Liver (tissue), 9 donors: Measurements from ENCODE around the gene SEPTIN5. TPM values are rescaled to one million over a fixed set of nuclear protein-coding genes. Genes with fewer than 3 reads are reported as not detected.

Experiments
- DNase-seq: peaks from one replicate; pipeline ENCODE4 v3.0.0-alpha.2; 2017; ENCODE audit warnings: low spot score
- H3K27ac ChIP-seq, 2 donors: one replicate each; pipeline ENCODE4 v1.7.0; 2013; ENCODE audit warnings: inconsistent platforms in 2 of 2, low read length in 2 of 2, control low read depth in 1 of 2, low read depth in 1 of 2, mild to moderate bottlenecking in 1 of 2
- H3K27me3 ChIP-seq, 4 donors: one replicate each; pipeline versions ENCODE4 v1.6.1 to v1.7.0; 2013; ENCODE audit warnings: low read length in 3 of 4, inconsistent platforms in 1 of 4, mild to moderate bottlenecking in 1 of 4, moderate library complexity in 1 of 4; ENCODE audit not compliant: control insufficient read depth in 4 of 4, insufficient read depth in 4 of 4
- H3K36me3 ChIP-seq, 4 donors: one replicate each; pipeline versions ENCODE4 v1.6.1 to v1.7.0; 2013; ENCODE audit warnings: low read length in 3 of 4, mild to moderate bottlenecking in 3 of 4, low read depth in 1 of 4, moderate library complexity in 1 of 4; ENCODE audit not compliant: control insufficient read depth in 4 of 4, insufficient read depth in 3 of 4
- H3K4me1 ChIP-seq, 4 donors: one replicate each; pipeline versions ENCODE4 v1.6.1 to v1.7.0; 2013; ENCODE audit warnings: low read length in 3 of 4, mild to moderate bottlenecking in 3 of 4, moderate library complexity in 1 of 4; ENCODE audit not compliant: control insufficient read depth in 4 of 4, insufficient read depth in 4 of 4
- H3K4me3 ChIP-seq, 3 donors: one replicate each; pipeline versions ENCODE4 v1.6.1 to v1.7.0; 2013; ENCODE audit warnings: low read length in 3 of 3, control low read depth in 1 of 3, low read depth in 1 of 3, mild to moderate bottlenecking in 1 of 3
- H3K9ac ChIP-seq, 2 donors: one replicate each; pipeline ENCODE4 v1.7.0; 2013; ENCODE audit warnings: low read length in 2 of 2, mild to moderate bottlenecking in 2 of 2, moderate library complexity in 2 of 2, control low read depth in 1 of 2, low read depth in 1 of 2
- H3K9me3 ChIP-seq, 4 donors: one replicate each; pipeline versions ENCODE4 v1.6.1 to v1.7.0; 2013; ENCODE audit warnings: low read length in 3 of 4; ENCODE audit not compliant: control insufficient read depth in 4 of 4
- CTCF ChIP-seq: fragments of 150-350 bp; IDR thresholded peaks from 2 replicates; pipeline ENCODE4 v1.5.1; 2017; ENCODE audit warnings: improper control_type of control experiment, low read depth, low read length; ENCODE audit not compliant: missing input control
- EGR1 ChIP-seq, 2 donors: IDR thresholded peaks; 2 replicates each; pipeline ENCODE4 v1.6.1; 2016 to 2018; ENCODE audit warnings: antibody characterized with exemption in 2 of 2, low read depth in 2 of 2
- FOXA1 ChIP-seq: IDR thresholded peaks from 2 replicates; pipeline ENCODE4 v1.6.1; 2016; ENCODE audit warnings: antibody characterized with exemption
- FOXA2 ChIP-seq: IDR thresholded peaks from 2 replicates; pipeline ENCODE4 v1.6.1; 2016; ENCODE audit warnings: antibody characterized with exemption
- GABPA ChIP-seq, 2 donors: IDR thresholded peaks in 1 of 2; conservative IDR thresholded peaks in 1 of 2; 2 replicates each; pipeline ENCODE4 v1.6.1; 2016; ENCODE audit warnings: antibody characterized with exemption in 2 of 2, mild to moderate bottlenecking in 1 of 2, moderate library complexity in 1 of 2
- HNF4A ChIP-seq, 2 donors: conservative IDR thresholded peaks; 2 replicates each; pipeline ENCODE4 v1.6.1; 2016; ENCODE audit warnings: antibody characterized with exemption in 2 of 2, mild to moderate bottlenecking in 2 of 2
- HNF4G ChIP-seq: IDR thresholded peaks from 2 replicates; pipeline ENCODE4 v1.6.1; 2016; ENCODE audit warnings: antibody characterized with exemption
- JUND ChIP-seq, 2 donors: IDR thresholded peaks; 2 replicates each; pipeline ENCODE4 v1.6.1; 2016; ENCODE audit warnings: antibody characterized with exemption in 2 of 2
- NR2F2 ChIP-seq: IDR thresholded peaks from 2 replicates; pipeline ENCODE4 v1.6.1; 2016; ENCODE audit warnings: antibody characterized with exemption
- RAD21 ChIP-seq, 2 donors: IDR thresholded peaks; 2 replicates each; pipeline ENCODE4 v1.6.1; 2016; ENCODE audit warnings: antibody characterized with exemption in 2 of 2, mild to moderate bottlenecking in 2 of 2
- REST ChIP-seq: IDR thresholded peaks from 2 replicates; pipeline ENCODE4 v1.6.1; 2016; ENCODE audit warnings: antibody characterized with exemption, mild to moderate bottlenecking
- RXRA ChIP-seq, 2 donors: IDR thresholded peaks; 2 replicates each; pipeline ENCODE4 v1.6.1; 2017 to 2018; ENCODE audit warnings: antibody characterized with exemption in 2 of 2, mild to moderate bottlenecking in 1 of 2
- SP1 ChIP-seq: IDR thresholded peaks from 2 replicates; pipeline ENCODE4 v1.6.1; 2018; ENCODE audit warnings: antibody characterized with exemption, mild to moderate bottlenecking
- TAF1 ChIP-seq: conservative IDR thresholded peaks from 2 replicates; pipeline ENCODE4 v1.6.1; 2016; ENCODE audit warnings: antibody characterized with exemption, mild to moderate bottlenecking
- YY1 ChIP-seq: IDR thresholded peaks from 2 replicates; pipeline ENCODE4 v1.6.1; 2016; ENCODE audit warnings: antibody characterized with exemption, mild to moderate bottlenecking
- ZBTB33 ChIP-seq: IDR thresholded peaks from 2 replicates; pipeline ENCODE4 v1.6.1; 2016; ENCODE audit warnings: antibody characterized with exemption
- WGBS: extraction: QIAGEN DNeasy Blood & Tissue Kit; methylation state at CpG from one replicate; pipeline ENCODE4 v1.1.7; 2013; 5-methylcytosine and 5-hydroxymethylcytosine counted together
- polyA plus RNA-seq, 2 donors: library from polyadenylated mRNA; stranded (reverse) in 1 of 2; unstranded in 1 of 2; fragments of 200-250 nt in 1 of 2; fragments of >200 nt in 1 of 2; fragmentation: Nextera tagmentation in 1 of 2; extraction: Ambion mirVana in 1 of 2; gene quantifications; one replicate each; pipeline versions ENCODE4 v1.2.1 to v1.2.3, GENCODE V29; 2013 to 2015
- total RNA-seq, 2 donors: library from RNA; depleted of rRNA; stranded (reverse); fragments of >200 nt; gene quantifications; one replicate each; pipeline ENCODE4 v1.2.3, GENCODE V29; 2014
- TF ChIP-seq, protein P1 (sequence below): IDR thresholded peaks from 2 replicates; pipeline ENCODE4 v1.6.1; 2016; ENCODE audit warnings: antibody characterized with exemption
- TF ChIP-seq, protein P2 (sequence below): IDR thresholded peaks from 2 replicates; pipeline ENCODE4 v1.6.1; 2016; ENCODE audit warnings: antibody characterized with exemption
- donor health status: healthy.
- donor health status: healthy.
- donor health status: healthy.
- donor health status: healthy.
- donor health status: healthy.

SEPTIN5 gene
- total and polyA plus RNA-seq, 4 donors, result 0.26 to 3.5 (median 2.8) TPM

GRCh38 chr22:19722178-19722981, 8.1 kb downstream of the SEPTIN5 start:
- H3K27ac ChIP-seq, result no peak overlapping the region
- H3K27me3 ChIP-seq, result peaks cover 0 to 8% (median 5%) of the 10 kb centered on the region in 4 donors
- no peak overlapping the region for H3K4me3 ChIP-seq
- H3K9me3 ChIP-seq, result no peaks in the 10 kb centered on the region
- TF ChIP-seq ZBTB33, result no peak
- TF ChIP-seq JUND (IDR thresholded peaks at IDR 0.05), result no peak
- no peak for TF ChIP-seq REST
- no peak for TF ChIP-seq SP1
- no peak for TF ChIP-seq FOXA1
- TF ChIP-seq, protein P1, sequence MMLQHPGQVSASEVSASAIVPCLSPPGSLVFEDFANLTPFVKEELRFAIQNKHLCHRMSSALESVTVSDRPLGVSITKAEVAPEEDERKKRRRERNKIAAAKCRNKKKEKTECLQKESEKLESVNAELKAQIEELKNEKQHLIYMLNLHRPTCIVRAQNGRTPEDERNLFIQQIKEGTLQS, result no peak
- TF ChIP-seq CTCF, result no peak
- TF ChIP-seq RXRA (IDR thresholded peaks at IDR 0.05), result no peak
- no peak for TF ChIP-seq FOXA2
- TF ChIP-seq GABPA (IDR thresholded peaks at IDR 0.05 in 1 of 2, conservative IDR thresholded peaks at IDR 0.05 in 1 of 2), result no peak
- TF ChIP-seq EGR1 (IDR thresholded peaks at IDR 0.05; ENCODE audit: low read depth in 2 of 2), result no peak
- TF ChIP-seq, protein P2, sequence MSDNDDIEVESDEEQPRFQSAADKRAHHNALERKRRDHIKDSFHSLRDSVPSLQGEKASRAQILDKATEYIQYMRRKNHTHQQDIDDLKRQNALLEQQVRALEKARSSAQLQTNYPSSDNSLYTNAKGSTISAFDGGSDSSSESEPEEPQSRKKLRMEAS, result no peak
- no peak for TF ChIP-seq HNF4G
- no peak for TF ChIP-seq RAD21 (IDR thresholded peaks at IDR 0.05)
- no peak for TF ChIP-seq HNF4A (conservative IDR thresholded peaks at IDR 0.05)
- TF ChIP-seq YY1, result no peak
- no peak for TF ChIP-seq TAF1
- no peak for TF ChIP-seq NR2F2
- H3K9ac ChIP-seq, result no peak overlapping the region
- WGBS, result 27% methylated on average over 60 of the region's 60 CpGs
- no peak for DNase-seq
- H3K36me3 ChIP-seq, result no peaks in the 10 kb centered on the region
- peaks cover 19 to 37% (median 29%) of the 10 kb centered on the region in 4 donors for H3K4me1 ChIP-seq
